ENCODE results near the gene LZTS2.

DNA sequence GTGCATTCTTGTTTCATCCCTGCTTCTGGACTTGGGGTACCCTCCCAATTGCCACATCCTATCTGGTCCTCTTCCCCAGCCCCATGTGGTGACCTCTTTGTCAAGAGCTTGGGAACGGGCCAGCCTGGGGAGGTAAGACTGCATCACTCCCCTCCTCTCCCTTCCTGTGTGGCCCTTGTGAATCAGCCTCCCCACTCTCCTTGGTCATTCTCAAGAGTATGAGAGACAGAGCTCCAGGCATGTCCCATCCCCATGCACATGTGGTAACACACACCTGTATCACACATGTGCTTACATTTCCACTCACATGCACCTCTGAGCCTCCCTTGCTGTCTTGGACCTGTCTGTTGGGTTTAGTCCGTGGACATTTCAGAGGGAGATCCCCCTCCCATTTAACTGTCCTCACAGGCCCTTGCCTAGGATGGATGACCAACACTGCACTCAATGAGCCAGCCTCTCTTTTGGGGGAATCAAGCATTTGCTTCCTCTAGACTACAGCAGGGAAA lies 14.9 kb upstream of the LZTS2 start:
- TF ChIP-seq GATA3 (IDR thresholded peaks at IDR 0.05; ENCODE audit: low read depth, low read length) (no peak), GATA2 (IDR thresholded peaks at IDR 0.05; ENCODE audit: low read depth, low read length) (no peak)

Data from SH-SY5Y (cell line).